GM12878 (cell line): Measurements from ENCODE around the gene CFHR1. TPM values are rescaled to one million over a fixed set of nuclear protein-coding genes. Genes with fewer than 3 reads are reported as not detected.

Source experiments
- NFXL1 ChIP-seq: fragments of 450-650 bp; IDR thresholded peaks from 2 replicates; pipeline ENCODE4 v1.6.1; 2017; ENCODE audit warnings: antibody characterized with exemption, mild to moderate bottlenecking, borderline replicate concordance
- POLR2A ChIP-seq: IDR thresholded peaks from 2 replicates; pipeline ENCODE4 v1.6.1; 2011; ENCODE audit warnings: low read depth, mild to moderate bottlenecking, low read length
- RCOR1 ChIP-seq: conservative IDR thresholded peaks from 2 replicates; pipeline ENCODE4 v1.6.1; 2012; ENCODE audit warnings: low read depth, low read length, improper control_type of control experiment
- SMC3 ChIP-seq: IDR thresholded peaks from 2 replicates; pipeline ENCODE4 v1.6.1; 2011; ENCODE audit warnings: low read length, improper control_type of control experiment, borderline replicate concordance
- TCF3 ChIP-seq: IDR thresholded peaks from 2 replicates; pipeline ENCODE4 v1.6.1; 2012; ENCODE audit warnings: low read depth, mild to moderate bottlenecking, low read length, borderline replicate concordance; ENCODE audit not compliant: insufficient read depth
- ZSCAN29 ChIP-seq: fragments of 450-650 bp; IDR thresholded peaks from 2 replicates; pipeline ENCODE4 v1.6.1; 2017; ENCODE audit warnings: mild to moderate bottlenecking, moderate library complexity
- polyA plus RNA-seq, 11 experiments: library from polyadenylated mRNA; depleted of rRNA in 4 of 11; unstranded in 6 of 11; stranded (reverse) in 5 of 11; fragments of >200 nt; fragmentation: Nextera tagmentation in 4 of 11; fragmentation: Illumina TruSeq in 1 of 11; extraction: Ambion mirVana in 4 of 11; extraction: Trizol in 1 of 11; gene quantifications; 1 replicate in 1 of 11; 2 replicates in 10 of 11; pipeline versions ENCODE4 v1.2.1 to v1.2.3, GENCODE V29; 2011 to 2016; ENCODE audit warnings: inconsistent platforms in 2 of 11, missing spikeins in 2 of 11, low read depth in 1 of 11
- total RNA-seq, 4 experiments: library from RNA; depleted of rRNA in 3 of 4; stranded (reverse); fragments of >200 nt in 3 of 4; fragmentation: Illumina TruSeq in 1 of 4; extraction: Trizol in 1 of 4; gene quantifications; 2 replicates each; pipeline versions ENCODE4 v1.2.1 to v1.2.3, GENCODE V29; 2013 to 2021
- TF ChIP-seq, protein P1 (sequence below): fragments of 150-350 bp; IDR thresholded peaks from 2 replicates; pipeline ENCODE4 v1.6.1; 2016; ENCODE audit warnings: low read depth, low read length
- TF ChIP-seq, protein P2 (sequence below): IDR thresholded peaks from 2 replicates; pipeline ENCODE4 v1.6.1; 2011; ENCODE audit warnings: borderline replicate concordance, low read depth, mild to moderate bottlenecking, moderate library complexity, low read length; ENCODE audit not compliant: insufficient read depth, poor library complexity, severe bottlenecking

The CFHR1 gene
- total and polyA plus RNA-seq, 10 of the 15 experiments (the other 5 are each of a cell fraction or from before 2014, with no cell fraction given) = 0.04 TPM; not detected in 9

DNA sequence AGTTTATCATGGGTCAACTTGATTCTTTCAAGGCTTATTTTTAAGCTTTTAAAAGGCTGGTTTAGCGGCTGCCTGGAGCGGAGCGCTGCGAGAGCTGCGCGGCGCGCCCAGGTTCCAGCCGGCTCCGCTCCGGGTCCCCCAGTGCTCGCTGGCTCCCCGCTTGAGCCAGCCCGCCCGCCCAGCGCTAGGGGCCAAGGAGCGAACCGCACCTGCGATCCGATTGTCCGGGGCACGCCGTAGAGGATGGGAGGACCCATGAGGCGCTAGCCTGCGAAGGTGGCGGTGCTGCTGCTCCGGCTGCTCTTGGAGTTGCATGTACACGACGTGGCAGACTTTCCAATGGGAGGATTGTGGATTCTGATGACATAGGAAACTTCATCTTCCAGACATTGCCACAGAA lies 58.4 kb downstream of the CFHR1 start (continued):
- TF ChIP-seq, protein P1, sequence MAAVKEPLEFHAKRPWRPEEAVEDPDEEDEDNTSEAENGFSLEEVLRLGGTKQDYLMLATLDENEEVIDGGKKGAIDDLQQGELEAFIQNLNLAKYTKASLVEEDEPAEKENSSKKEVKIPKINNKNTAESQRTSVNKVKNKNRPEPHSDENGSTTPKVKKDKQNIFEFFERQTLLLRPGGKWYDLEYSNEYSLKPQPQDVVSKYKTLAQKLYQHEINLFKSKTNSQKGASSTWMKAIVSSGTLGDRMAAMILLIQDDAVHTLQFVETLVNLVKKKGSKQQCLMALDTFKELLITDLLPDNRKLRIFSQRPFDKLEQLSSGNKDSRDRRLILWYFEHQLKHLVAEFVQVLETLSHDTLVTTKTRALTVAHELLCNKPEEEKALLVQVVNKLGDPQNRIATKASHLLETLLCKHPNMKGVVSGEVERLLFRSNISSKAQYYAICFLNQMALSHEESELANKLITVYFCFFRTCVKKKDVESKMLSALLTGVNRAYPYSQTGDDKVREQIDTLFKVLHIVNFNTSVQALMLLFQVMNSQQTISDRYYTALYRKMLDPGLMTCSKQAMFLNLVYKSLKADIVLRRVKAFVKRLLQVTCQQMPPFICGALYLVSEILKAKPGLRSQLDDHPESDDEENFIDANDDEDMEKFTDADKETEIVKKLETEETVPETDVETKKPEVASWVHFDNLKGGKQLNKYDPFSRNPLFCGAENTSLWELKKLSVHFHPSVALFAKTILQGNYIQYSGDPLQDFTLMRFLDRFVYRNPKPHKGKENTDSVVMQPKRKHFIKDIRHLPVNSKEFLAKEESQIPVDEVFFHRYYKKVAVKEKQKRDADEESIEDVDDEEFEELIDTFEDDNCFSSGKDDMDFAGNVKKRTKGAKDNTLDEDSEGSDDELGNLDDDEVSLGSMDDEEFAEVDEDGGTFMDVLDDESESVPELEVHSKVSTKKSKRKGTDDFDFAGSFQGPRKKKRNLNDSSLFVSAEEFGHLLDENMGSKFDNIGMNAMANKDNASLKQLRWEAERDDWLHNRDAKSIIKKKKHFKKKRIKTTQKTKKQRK = no peak
- no peak for TF ChIP-seq POLR2A
- no peak for TF ChIP-seq TCF3
- no peak for TF ChIP-seq NFXL1
- no peak for TF ChIP-seq RCOR1
- TF ChIP-seq, protein P2, sequence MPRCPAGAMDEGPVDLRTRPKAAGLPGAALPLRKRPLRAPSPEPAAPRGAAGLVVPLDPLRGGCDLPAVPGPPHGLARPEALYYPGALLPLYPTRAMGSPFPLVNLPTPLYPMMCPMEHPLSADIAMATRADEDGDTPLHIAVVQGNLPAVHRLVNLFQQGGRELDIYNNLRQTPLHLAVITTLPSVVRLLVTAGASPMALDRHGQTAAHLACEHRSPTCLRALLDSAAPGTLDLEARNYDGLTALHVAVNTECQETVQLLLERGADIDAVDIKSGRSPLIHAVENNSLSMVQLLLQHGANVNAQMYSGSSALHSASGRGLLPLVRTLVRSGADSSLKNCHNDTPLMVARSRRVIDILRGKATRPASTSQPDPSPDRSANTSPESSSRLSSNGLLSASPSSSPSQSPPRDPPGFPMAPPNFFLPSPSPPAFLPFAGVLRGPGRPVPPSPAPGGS = no peak
- no peak for TF ChIP-seq ZSCAN29
- TF ChIP-seq SMC3 = no peak

Other genes with a start within 250 kb of the CFHR1 start
- not detected in 2 replicates for gene KCNT2, start 211.3 kb upstream of the CFHR1 start, total RNA-seq (2014; rRNA removed)
- not detected in 2 replicates for gene KCNT2, start 211.3 kb upstream of the CFHR1 start, total RNA-seq (2014; rRNA removed; fragmentation: Illumina TruSeq; extraction: Trizol)
- gene KCNT2, start 211.3 kb upstream of the CFHR1 start, total RNA-seq (2021) = not detected in 2 replicates
- gene KCNT2, start 211.3 kb upstream of the CFHR1 start, polyA plus RNA-seq (2011; rRNA removed) = not detected in 2 replicates
- gene KCNT2, start 211.3 kb upstream of the CFHR1 start, polyA plus RNA-seq (2014; fragmentation: Illumina TruSeq; extraction: Trizol) = not detected in 2 replicates
- gene KCNT2, start 211.3 kb upstream of the CFHR1 start, polyA plus RNA-seq (2014; fragmentation: Nextera tagmentation; extraction: Ambion mirVana) = not detected
- gene KCNT2, start 211.3 kb upstream of the CFHR1 start, polyA plus RNA-seq (2014; rRNA removed) = not detected in 2 replicates
- not detected for gene KCNT2, start 211.3 kb upstream of the CFHR1 start, polyA plus RNA-seq (2016; fragmentation: Nextera tagmentation; extraction: Ambion mirVana)
- not detected in 2 replicates for gene CFH, start 167.7 kb upstream of the CFHR1 start, total RNA-seq (2014; rRNA removed)
- gene CFH, start 167.7 kb upstream of the CFHR1 start, total RNA-seq (2014; rRNA removed; fragmentation: Illumina TruSeq; extraction: Trizol) = not detected in 2 replicates
- gene CFH, start 167.7 kb upstream of the CFHR1 start, total RNA-seq (2021) = 0.27 and 0.46 TPM in 2 replicates
- gene CFH, start 167.7 kb upstream of the CFHR1 start, polyA plus RNA-seq (2011; rRNA removed) = not detected in 2 replicates
- not detected in 2 replicates for gene CFH, start 167.7 kb upstream of the CFHR1 start, polyA plus RNA-seq (2014; fragmentation: Illumina TruSeq; extraction: Trizol)
- gene CFH, start 167.7 kb upstream of the CFHR1 start, polyA plus RNA-seq (2014; fragmentation: Nextera tagmentation; extraction: Ambion mirVana) = not detected
- gene CFH, start 167.7 kb upstream of the CFHR1 start, polyA plus RNA-seq (2014; rRNA removed) = not detected in 2 replicates
- gene CFH, start 167.7 kb upstream of the CFHR1 start, polyA plus RNA-seq (2016; fragmentation: Nextera tagmentation; extraction: Ambion mirVana) = not detected
- gene CFHR3, start 44.9 kb upstream of the CFHR1 start, total RNA-seq (2014; rRNA removed) = 0.17 TPM in 1 of 2 replicates, not detected in the other
- gene CFHR3, start 44.9 kb upstream of the CFHR1 start, total RNA-seq (2014; rRNA removed; fragmentation: Illumina TruSeq; extraction: Trizol) = not detected in 2 replicates
- gene CFHR3, start 44.9 kb upstream of the CFHR1 start, total RNA-seq (2021) = not detected in 2 replicates
- not detected in 2 replicates for gene CFHR3, start 44.9 kb upstream of the CFHR1 start, polyA plus RNA-seq (2011; rRNA removed)
- gene CFHR3, start 44.9 kb upstream of the CFHR1 start, polyA plus RNA-seq (2014; fragmentation: Illumina TruSeq; extraction: Trizol) = not detected in 2 replicates
- not detected for gene CFHR3, start 44.9 kb upstream of the CFHR1 start, polyA plus RNA-seq (2014; fragmentation: Nextera tagmentation; extraction: Ambion mirVana)
- not detected in 2 replicates for gene CFHR3, start 44.9 kb upstream of the CFHR1 start, polyA plus RNA-seq (2014; rRNA removed)
- not detected for gene CFHR3, start 44.9 kb upstream of the CFHR1 start, polyA plus RNA-seq (2016; fragmentation: Nextera tagmentation; extraction: Ambion mirVana)
- not detected in 2 replicates for gene CFHR4, start 68.3 kb downstream of the CFHR1 start, total RNA-seq (2014; rRNA removed)
- not detected in 2 replicates for gene CFHR4, start 68.3 kb downstream of the CFHR1 start, total RNA-seq (2014; rRNA removed; fragmentation: Illumina TruSeq; extraction: Trizol)
- not detected in 2 replicates for gene CFHR4, start 68.3 kb downstream of the CFHR1 start, total RNA-seq (2021)
- not detected in 2 replicates for gene CFHR4, start 68.3 kb downstream of the CFHR1 start, polyA plus RNA-seq (2011; rRNA removed)
- gene CFHR4, start 68.3 kb downstream of the CFHR1 start, polyA plus RNA-seq (2014; fragmentation: Illumina TruSeq; extraction: Trizol) = not detected in 2 replicates
- gene CFHR4, start 68.3 kb downstream of the CFHR1 start, polyA plus RNA-seq (2014; fragmentation: Nextera tagmentation; extraction: Ambion mirVana) = not detected
- gene CFHR4, start 68.3 kb downstream of the CFHR1 start, polyA plus RNA-seq (2014; rRNA removed) = not detected in 2 replicates
- not detected for gene CFHR4, start 68.3 kb downstream of the CFHR1 start, polyA plus RNA-seq (2016; fragmentation: Nextera tagmentation; extraction: Ambion mirVana)
- gene CFHR2, start 124.0 kb downstream of the CFHR1 start, total RNA-seq (2014; rRNA removed) = not detected in 2 replicates
- gene CFHR2, start 124.0 kb downstream of the CFHR1 start, total RNA-seq (2014; rRNA removed; fragmentation: Illumina TruSeq; extraction: Trizol) = not detected in 2 replicates
- gene CFHR2, start 124.0 kb downstream of the CFHR1 start, total RNA-seq (2021) = not detected in 2 replicates
- not detected in 2 replicates for gene CFHR2, start 124.0 kb downstream of the CFHR1 start, polyA plus RNA-seq (2011; rRNA removed)
- not detected in 2 replicates for gene CFHR2, start 124.0 kb downstream of the CFHR1 start, polyA plus RNA-seq (2014; fragmentation: Illumina TruSeq; extraction: Trizol)
- gene CFHR2, start 124.0 kb downstream of the CFHR1 start, polyA plus RNA-seq (2014; fragmentation: Nextera tagmentation; extraction: Ambion mirVana) = not detected
- gene CFHR2, start 124.0 kb downstream of the CFHR1 start, polyA plus RNA-seq (2014; rRNA removed) = not detected in 2 replicates
- not detected for gene CFHR2, start 124.0 kb downstream of the CFHR1 start, polyA plus RNA-seq (2016; fragmentation: Nextera tagmentation; extraction: Ambion mirVana)
- not detected in 2 replicates for gene CFHR5, start 157.8 kb downstream of the CFHR1 start, total RNA-seq (2014; rRNA removed)
- not detected in 2 replicates for gene CFHR5, start 157.8 kb downstream of the CFHR1 start, total RNA-seq (2014; rRNA removed; fragmentation: Illumina TruSeq; extraction: Trizol)
- gene CFHR5, start 157.8 kb downstream of the CFHR1 start, total RNA-seq (2021) = not detected in 2 replicates
- gene CFHR5, start 157.8 kb downstream of the CFHR1 start, polyA plus RNA-seq (2011; rRNA removed) = not detected in 2 replicates
- gene CFHR5, start 157.8 kb downstream of the CFHR1 start, polyA plus RNA-seq (2014; fragmentation: Illumina TruSeq; extraction: Trizol) = not detected in 2 replicates
- not detected for gene CFHR5, start 157.8 kb downstream of the CFHR1 start, polyA plus RNA-seq (2014; fragmentation: Nextera tagmentation; extraction: Ambion mirVana)
- not detected in 2 replicates for gene CFHR5, start 157.8 kb downstream of the CFHR1 start, polyA plus RNA-seq (2014; rRNA removed)
- gene CFHR5, start 157.8 kb downstream of the CFHR1 start, polyA plus RNA-seq (2016; fragmentation: Nextera tagmentation; extraction: Ambion mirVana) = not detected
- not detected in 2 replicates for gene F13B, start 247.5 kb downstream of the CFHR1 start, total RNA-seq (2014; rRNA removed)
- gene F13B, start 247.5 kb downstream of the CFHR1 start, total RNA-seq (2014; rRNA removed; fragmentation: Illumina TruSeq; extraction: Trizol) = not detected in 2 replicates
- gene F13B, start 247.5 kb downstream of the CFHR1 start, total RNA-seq (2021) = not detected in 2 replicates
- 0.10 TPM in 1 of 2 replicates, not detected in the other for gene F13B, start 247.5 kb downstream of the CFHR1 start, polyA plus RNA-seq (2011; rRNA removed)
- not detected in 2 replicates for gene F13B, start 247.5 kb downstream of the CFHR1 start, polyA plus RNA-seq (2014; fragmentation: Illumina TruSeq; extraction: Trizol)
- under 1 TPM in 1 of 2 experiments, not detected in 1; 0.06 TPM for gene F13B, start 247.5 kb downstream of the CFHR1 start, polyA plus RNA-seq (2014; fragmentation: Nextera tagmentation; extraction: Ambion mirVana)
- not detected in 2 replicates for gene F13B, start 247.5 kb downstream of the CFHR1 start, polyA plus RNA-seq (2014; rRNA removed)
- not detected for gene F13B, start 247.5 kb downstream of the CFHR1 start, polyA plus RNA-seq (2016; fragmentation: Nextera tagmentation; extraction: Ambion mirVana)